Endodermal cell (in vitro differentiated cells): ENCODE data around the gene DCC. TPM values are rescaled to one million over a fixed set of nuclear protein-coding genes. Genes with fewer than 3 reads are reported as not detected.

Source experiments
- DNase-seq: peaks from one replicate; pipeline ENCODE4 v3.0.0-alpha.2; 2017
- H3K27ac ChIP-seq: 2 replicates; pipeline ENCODE4 v1.5.1; 2013; ENCODE audit warnings: mild to moderate bottlenecking, low read depth, low read length, moderate library complexity
- H3K27me3 ChIP-seq: 2 replicates; pipeline ENCODE4 v1.6.1; 2013; ENCODE audit warnings: mild to moderate bottlenecking, low read length, moderate library complexity; ENCODE audit not compliant: insufficient read depth, control insufficient read depth, poor library complexity, severe bottlenecking
- H3K36me3 ChIP-seq: 2 replicates; pipeline ENCODE4 v1.7.0; 2013; ENCODE audit warnings: mild to moderate bottlenecking, low read length, moderate library complexity; ENCODE audit not compliant: control insufficient read depth, insufficient read depth
- H3K4me1 ChIP-seq: one replicate; pipeline ENCODE4 v1.7.0; 2013; ENCODE audit warnings: low read length; ENCODE audit not compliant: control insufficient read depth, insufficient read depth
- H3K4me3 ChIP-seq: 2 replicates; pipeline ENCODE4 v1.5.1; 2013; ENCODE audit warnings: mild to moderate bottlenecking, low read length, moderate library complexity
- H3K9ac ChIP-seq: 2 replicates; pipeline ENCODE4 v1.6.1; 2013; ENCODE audit warnings: mild to moderate bottlenecking, low read length, moderate library complexity; ENCODE audit not compliant: poor library complexity, severe bottlenecking; ENCODE audit errors: extremely low read depth
- H3K9me3 ChIP-seq: 2 replicates; pipeline ENCODE4 v1.6.1; 2013; ENCODE audit warnings: mild to moderate bottlenecking, low read length, moderate library complexity; ENCODE audit not compliant: control insufficient read depth
- H3K27ac Mint-ChIP-seq: 2 replicates; pipeline ENCODE4 v1.8.0; 2020; ENCODE audit warnings: mixed read lengths
- H3K27me3 Mint-ChIP-seq: 2 replicates; pipeline ENCODE4 v1.8.0; 2021; ENCODE audit warnings: mild to moderate bottlenecking, mixed read lengths; ENCODE audit not compliant: insufficient read depth
- H3K36me3 Mint-ChIP-seq: 2 replicates; pipeline ENCODE4 v1.8.0; 2020; ENCODE audit warnings: low read depth, mixed read lengths
- H3K4me1 Mint-ChIP-seq: 2 replicates; pipeline ENCODE4 v1.8.0; 2020; ENCODE audit warnings: mixed read lengths
- H3K4me3 Mint-ChIP-seq: 2 replicates; pipeline ENCODE4 v1.8.0; 2020; ENCODE audit warnings: mild to moderate bottlenecking, moderate library complexity, mixed read lengths
- H3K9me3 Mint-ChIP-seq: 2 replicates; pipeline ENCODE4 v1.8.0; 2020; ENCODE audit warnings: mild to moderate bottlenecking, mixed read lengths
- WGBS, 2 experiments: methylation state at CpG; one replicate each; pipeline versions ENCODE4 v1.1.5 to v1.1.7; 2013; ENCODE audit warnings: missing lambda C conversion rate in 2 of 2, mixed read lengths in 1 of 2; ENCODE audit not compliant: insufficient coverage in 1 of 2, insufficient read length in 1 of 2; 5-methylcytosine and 5-hydroxymethylcytosine counted together
- total RNA-seq, 2 donors: library from RNA; stranded (reverse); fragmentation: NEBNext Ultra II Directional in 1 of 2; extraction: Animal tissue kit (Norgen Biotek cat#: 25700) in 1 of 2; gene quantifications; 2 replicates in 1 of 2; 3 replicates in 1 of 2; pipeline ENCODE4 v1.2.1, GENCODE V29; 2021
- TF ChIP-seq, protein P1 (sequence below): fragments of 200-600 bp; sonication (generic); conservative IDR thresholded peaks from 2 replicates; pipeline ENCODE4 v1.5.0; 2021; ENCODE audit warnings: antibody characterized with exemption, mild to moderate bottlenecking

DCC gene
- total RNA-seq, 2 donors from 2014 or later: 0.77 to 0.97 TPM

DNA sequence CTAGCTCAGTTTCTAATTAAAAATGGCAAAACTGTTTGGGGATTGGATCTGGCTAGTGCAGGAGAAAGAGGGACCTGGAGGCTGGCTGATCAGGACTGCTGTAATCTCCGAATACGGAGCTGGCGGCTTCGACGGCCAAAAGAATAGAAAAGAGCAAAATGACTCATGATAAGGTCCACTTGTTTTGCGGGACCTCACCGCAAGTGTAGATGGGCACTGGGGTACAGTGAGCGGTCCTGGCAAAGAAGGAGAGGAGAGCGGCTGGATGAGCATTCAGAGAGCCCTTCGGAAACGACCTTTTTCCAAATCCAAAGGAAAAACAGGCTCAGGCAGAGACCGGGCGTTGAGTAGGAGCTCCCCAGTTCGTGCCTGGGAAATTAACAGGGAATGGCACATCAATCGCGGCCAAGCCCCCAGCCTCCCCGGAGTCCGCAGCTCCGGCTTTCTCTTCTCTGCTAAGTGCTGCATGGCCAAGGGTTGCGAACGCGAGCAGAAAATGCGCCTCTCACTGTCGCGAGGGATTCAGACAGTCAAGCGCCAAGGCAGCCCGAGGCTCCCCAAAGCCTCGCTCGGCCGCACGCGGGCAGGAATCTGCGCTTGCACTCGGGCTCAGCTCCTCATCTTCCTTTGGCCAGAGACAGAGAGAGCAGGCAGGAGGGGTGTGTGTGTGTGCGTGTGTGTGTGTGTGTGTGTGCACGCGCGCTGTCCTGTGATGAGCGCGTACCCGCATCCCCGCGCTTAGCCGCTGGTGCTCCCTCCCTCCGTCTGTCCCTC is 1.8 kb downstream of the DCC start:
- 1 to 2% methylated on average over 9 to 40 of the region's 45 CpGs for WGBS, 2 experiments

DNA sequence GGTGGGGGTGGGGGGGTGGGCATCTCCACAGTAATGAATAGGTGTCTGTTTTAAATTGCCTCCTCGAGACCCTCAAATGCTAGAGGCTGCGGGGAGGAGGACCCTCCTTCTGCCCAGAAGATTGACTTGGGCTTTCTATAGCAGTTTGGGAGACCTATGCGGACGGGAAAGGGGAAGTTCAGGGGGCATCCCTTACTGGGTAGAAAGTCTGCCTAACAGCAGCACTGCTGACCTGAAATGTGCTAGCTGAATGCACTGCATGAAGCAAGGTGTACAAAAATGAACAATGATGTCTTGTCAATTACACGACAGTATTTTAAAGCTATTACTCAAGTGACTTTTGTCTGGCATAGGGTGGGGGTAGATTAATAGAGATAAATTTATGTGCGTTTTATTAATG is 2.5 kb downstream of the DCC start:
- no peak overlapping the region for H3K9ac ChIP-seq
- no peak for DNase-seq
- H3K27ac ChIP-seq: no peak overlapping the region

More for the DNA sequence above, 1.8 kb downstream of the DCC start:
- Histone ChIP-seq H3K27me3 (peaks cover 76% of the 10 kb centered on the region), H3K9ac (no peak overlapping the region), H3K4me1 (no peaks in the 10 kb centered on the region), H3K36me3 (no peaks in the 10 kb centered on the region), H3K9me3 (no peaks in the 10 kb centered on the region), H3K27ac (peak overlapping the region; percentile 45), H3K4me3 (peak overlapping the region; percentile 78)
- H3K4me1 Mint-ChIP-seq: peaks cover 17% of the 10 kb centered on the region
- peaks cover 3% of the 10 kb centered on the region for H3K27me3 Mint-ChIP-seq
- no peak overlapping the region for H3K27ac Mint-ChIP-seq
- H3K9me3 Mint-ChIP-seq: no peaks in the 10 kb centered on the region
- TF ChIP-seq, protein P1, sequence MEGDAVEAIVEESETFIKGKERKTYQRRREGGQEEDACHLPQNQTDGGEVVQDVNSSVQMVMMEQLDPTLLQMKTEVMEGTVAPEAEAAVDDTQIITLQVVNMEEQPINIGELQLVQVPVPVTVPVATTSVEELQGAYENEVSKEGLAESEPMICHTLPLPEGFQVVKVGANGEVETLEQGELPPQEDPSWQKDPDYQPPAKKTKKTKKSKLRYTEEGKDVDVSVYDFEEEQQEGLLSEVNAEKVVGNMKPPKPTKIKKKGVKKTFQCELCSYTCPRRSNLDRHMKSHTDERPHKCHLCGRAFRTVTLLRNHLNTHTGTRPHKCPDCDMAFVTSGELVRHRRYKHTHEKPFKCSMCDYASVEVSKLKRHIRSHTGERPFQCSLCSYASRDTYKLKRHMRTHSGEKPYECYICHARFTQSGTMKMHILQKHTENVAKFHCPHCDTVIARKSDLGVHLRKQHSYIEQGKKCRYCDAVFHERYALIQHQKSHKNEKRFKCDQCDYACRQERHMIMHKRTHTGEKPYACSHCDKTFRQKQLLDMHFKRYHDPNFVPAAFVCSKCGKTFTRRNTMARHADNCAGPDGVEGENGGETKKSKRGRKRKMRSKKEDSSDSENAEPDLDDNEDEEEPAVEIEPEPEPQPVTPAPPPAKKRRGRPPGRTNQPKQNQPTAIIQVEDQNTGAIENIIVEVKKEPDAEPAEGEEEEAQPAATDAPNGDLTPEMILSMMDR: no peak
- no peak overlapping the region for H3K4me3 Mint-ChIP-seq
- H3K36me3 Mint-ChIP-seq: no peaks in the 10 kb centered on the region
- peak; percentile 80 for DNase-seq

DNA sequence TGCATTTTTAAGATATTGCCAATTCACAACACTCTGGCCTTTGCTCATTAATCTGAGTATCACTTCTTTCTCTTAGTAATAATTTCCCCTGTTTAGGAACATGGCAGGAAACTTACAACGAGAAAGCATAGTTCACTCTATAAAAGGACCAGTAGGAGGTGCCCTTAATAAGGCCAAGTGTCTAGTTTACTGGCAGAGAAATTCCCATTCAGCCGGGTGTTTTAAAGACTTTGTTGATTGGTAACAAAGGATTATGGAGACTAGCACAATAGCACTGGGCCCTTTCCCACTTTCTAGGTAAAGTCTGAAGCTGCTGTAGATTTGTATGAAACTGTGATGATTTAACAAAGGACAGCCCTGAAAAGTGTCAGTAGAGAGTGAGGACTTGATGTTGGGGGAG is 3.1 kb downstream of the DCC start:
- Histone ChIP-seq H3K9me3 (no peaks in the 10 kb centered on the region), H3K27me3 (peaks cover 63% of the 10 kb centered on the region), H3K4me1 (no peaks in the 10 kb centered on the region), H3K36me3 (no peaks in the 10 kb centered on the region), H3K4me3 (no peak overlapping the region), H3K9ac (no peak overlapping the region), H3K27ac (peak overlapping the region; percentile 83)
- TF ChIP-seq, protein P1: peak; percentile 75
- Mint-ChIP-seq H3K27ac (no peak overlapping the region), H3K4me1 (peaks cover 17% of the 10 kb centered on the region), H3K36me3 (no peaks in the 10 kb centered on the region), H3K9me3 (peaks cover 2% of the 10 kb centered on the region), H3K4me3 (no peak overlapping the region), H3K27me3 (peaks cover 3% of the 10 kb centered on the region)
- no peak for DNase-seq
- WGBS, 2 experiments: 17 to 52% methylated on average over 2 of the region's 2 CpGs

More for the DNA sequence above, 2.5 kb downstream of the DCC start:
- H3K4me1 ChIP-seq: no peaks in the 10 kb centered on the region
- peaks cover 3% of the 10 kb centered on the region for H3K27me3 Mint-ChIP-seq
- H3K9me3 ChIP-seq: no peaks in the 10 kb centered on the region
- H3K36me3 Mint-ChIP-seq: no peaks in the 10 kb centered on the region
- H3K4me3 Mint-ChIP-seq: no peak overlapping the region
- no peaks in the 10 kb centered on the region for H3K9me3 Mint-ChIP-seq
- H3K36me3 ChIP-seq: no peaks in the 10 kb centered on the region
- H3K27ac Mint-ChIP-seq: no peak overlapping the region
- H3K4me1 Mint-ChIP-seq: peaks cover 17% of the 10 kb centered on the region
- no peak overlapping the region for H3K4me3 ChIP-seq
- TF ChIP-seq, protein P1: no peak
- WGBS, 2 experiments: 47 to 48% methylated on average over 4 to 5 of the region's 6 CpGs
- H3K27me3 ChIP-seq: peaks cover 70% of the 10 kb centered on the region
